GM13977 (cell line): ENCODE results near the gene PARD3.
"Not testable (repeated sequence)": the region's sequence is repeated elsewhere in the genome, so short reads cannot be mapped to it uniquely, and the experiment has no call there.

Source experiments
- DNase-seq: peaks from one replicate; pipeline ENCODE4 v3.0.0; 2012; ENCODE audit warnings: low spot score
- CTCF ChIP-seq: IDR thresholded peaks from 2 replicates; pipeline ENCODE4 v1.5.1; 2012; ENCODE audit warnings: mild to moderate bottlenecking, control low read depth; ENCODE audit not compliant: insufficient read depth; ENCODE audit errors: extremely low read depth, missing control alignments
- in situ Hi-C: fragments of 300-500 bp; cut with MboI; formaldehyde crosslinking; loops from one replicate; pipeline ENCODE4 v1.12.0; 2022; ENCODE audit warnings: low sequenced_read_pairs, low pct_unique_long_range_greater_than_20kb, mixed read lengths, inconsistent platforms; ENCODE audit not compliant: unreplicated experiment

Gene PARD3

GRCh38 chr10:34648919-34649318, 166.2 kb downstream of the PARD3 start:
- DNase-seq = no peak
- TF ChIP-seq CTCF = no peak
- in situ Hi-C loops = loop anchor here (25.0 kb wide), 1 partner anchor 137 kb away; no protein-coding TSS in a partner anchor

DNA sequence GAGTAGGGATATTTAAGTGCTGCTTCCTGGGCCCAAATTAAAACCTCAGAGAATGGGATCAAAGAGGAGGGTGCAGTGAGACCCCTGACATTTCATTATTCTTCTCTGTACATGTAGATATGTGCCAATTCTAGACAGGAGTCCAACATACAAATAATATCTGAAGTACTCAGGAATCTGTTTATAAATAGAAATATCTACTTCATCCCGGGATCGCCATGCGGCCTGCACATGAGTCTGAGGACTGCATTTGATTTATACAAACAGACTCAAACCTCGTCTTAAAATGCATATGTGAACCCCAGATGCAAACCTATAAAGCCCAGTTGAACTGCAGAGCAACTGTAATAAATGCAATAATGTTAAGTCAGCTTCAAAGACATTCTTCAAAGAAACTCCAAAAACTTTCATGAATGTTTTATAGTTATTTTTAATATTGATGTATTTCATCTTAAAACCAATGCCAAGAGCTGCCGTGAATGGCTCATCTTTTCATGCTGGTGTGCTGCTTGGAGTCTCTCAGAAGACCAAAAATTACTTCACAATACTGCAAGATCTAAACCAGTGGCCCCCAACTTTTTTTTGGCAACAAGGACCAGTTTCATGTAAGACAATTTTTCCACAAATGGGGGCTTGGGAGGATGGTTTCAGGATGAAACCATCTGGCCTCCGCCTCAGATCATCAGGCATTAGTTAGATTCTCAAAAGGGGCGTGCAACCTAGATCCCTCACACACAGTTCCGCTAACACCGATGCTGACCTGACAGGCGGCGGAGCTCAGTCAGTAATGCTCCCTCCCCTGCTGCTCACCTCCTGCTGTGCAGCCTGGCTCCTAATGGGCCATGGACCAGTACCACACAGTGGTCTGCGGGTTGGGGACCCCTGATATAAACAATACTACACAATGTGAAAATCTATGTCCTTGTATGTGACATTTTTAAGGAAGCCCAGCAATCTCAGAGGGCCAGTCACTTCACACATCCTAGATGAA, 166.9 kb downstream of the PARD3 start:
- in situ Hi-C loops = loop anchor here (25.0 kb wide), 1 partner anchor 136 kb away; no protein-coding TSS in a partner anchor
- DNase-seq = no peak
- no peak for TF ChIP-seq CTCF

- TF ChIP-seq CTCF = no peak
- in situ Hi-C loops = loop anchor here (25.0 kb wide), 1 partner anchor 135 kb away; no protein-coding TSS in a partner anchor
- no peak for DNase-seq
Measured at GRCh38 chr10:34647160-34647559, 167.9 kb downstream of the PARD3 start.

DNA sequence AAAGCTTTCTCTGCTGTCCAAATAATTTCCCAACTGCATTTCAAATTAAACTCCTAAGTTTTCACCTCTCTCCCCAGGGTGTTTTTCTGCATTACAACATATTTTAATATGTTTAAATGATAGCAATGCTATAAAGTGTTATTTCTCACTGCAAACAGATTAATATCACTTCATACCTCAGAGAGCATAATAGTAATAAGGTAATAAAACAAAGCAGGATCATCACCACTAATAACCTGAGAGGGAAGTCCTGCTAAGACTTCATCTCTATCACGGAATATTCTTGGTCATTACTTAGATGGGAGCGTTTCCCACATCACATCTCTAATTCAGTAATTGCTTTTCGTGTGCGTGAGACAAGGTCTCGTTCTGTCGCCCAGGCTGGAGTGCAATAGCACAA, 168.8 kb downstream of the PARD3 start:
- DNase-seq = no peak
- in situ Hi-C loops = loop anchor here (25.0 kb wide), 1 partner anchor 134 kb away; no protein-coding TSS in a partner anchor
- no peak for TF ChIP-seq CTCF

GRCh38 chr10:34644815-34645214, 170.3 kb downstream of the PARD3 start:
- DNase-seq = not testable (repeated sequence)
- in situ Hi-C loops = loop anchor here (25.0 kb wide), 1 partner anchor 133 kb away; no protein-coding TSS in a partner anchor

DNA sequence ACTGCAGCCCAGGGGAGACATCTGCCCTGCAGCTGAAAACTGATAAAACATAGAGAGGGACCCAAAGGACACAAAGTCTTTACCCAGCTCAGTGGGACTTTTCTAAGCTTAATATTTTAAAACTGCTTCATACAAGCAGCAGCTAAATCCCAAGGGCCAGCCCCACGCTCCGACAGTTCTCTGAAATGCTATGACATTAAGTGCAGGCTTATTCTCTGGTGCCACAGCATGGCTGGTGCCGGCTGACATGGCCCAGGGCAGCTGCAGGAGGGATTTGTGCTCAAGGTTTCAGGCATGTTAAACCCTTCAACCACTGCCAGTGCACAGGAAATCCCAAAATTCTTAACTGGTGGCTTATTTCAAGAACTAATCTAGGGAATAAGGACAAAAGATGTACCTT, 170.9 kb downstream of the PARD3 start:
- in situ Hi-C loops = loop anchor here (25.0 kb wide), 1 partner anchor 132 kb away; no protein-coding TSS in a partner anchor
- DNase-seq = no peak
- TF ChIP-seq CTCF = no peak

- in situ Hi-C loops = loop anchor here (25.0 kb wide), 1 partner anchor 131 kb away; no protein-coding TSS in a partner anchor
- no peak for DNase-seq
- TF ChIP-seq CTCF = no peak
Measured at GRCh38 chr10:34643620-34644019, 171.5 kb downstream of the PARD3 start.
